GM18499 (cell line): ENCODE data around the gene TBX1.

ENCODE experiments used
- ATAC-seq: cut with Tn5 transposase; IDR thresholded peaks from one replicate; pipeline ENCODE4 v1.9.1; 2021; ENCODE audit warnings: moderate number of reproducible peaks; ENCODE audit not compliant: insufficient read depth, unreplicated experiment

Gene TBX1

GRCh38 chr22:19797086-19798002 is 36.8 kb downstream of the TBX1 start:
- no peak for ATAC-seq

GRCh38 chr22:19798003-19798665 is 37.6 kb downstream of the TBX1 start:
- ATAC-seq = no peak

DNA sequence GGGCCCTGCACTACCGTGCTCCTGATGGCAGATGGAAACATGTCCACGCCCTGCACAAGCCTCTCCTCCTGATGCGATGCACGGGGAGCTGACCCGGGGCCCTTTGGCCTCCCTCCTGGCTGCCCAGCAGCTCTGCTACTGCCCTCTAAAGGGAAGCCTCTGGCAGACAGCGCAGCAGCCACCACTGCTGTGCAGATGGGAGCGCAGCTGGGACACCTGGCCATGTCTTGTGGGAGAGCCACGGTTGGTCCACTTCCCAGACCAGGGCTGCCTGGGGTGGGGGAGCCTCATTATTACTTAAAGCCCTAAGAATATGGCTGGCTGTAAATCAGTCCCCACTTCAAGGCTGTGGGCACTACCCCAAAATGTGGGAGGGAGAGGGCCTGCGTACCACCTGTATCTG is 38.3 kb downstream of the TBX1 start:
- ATAC-seq = no peak

DNA sequence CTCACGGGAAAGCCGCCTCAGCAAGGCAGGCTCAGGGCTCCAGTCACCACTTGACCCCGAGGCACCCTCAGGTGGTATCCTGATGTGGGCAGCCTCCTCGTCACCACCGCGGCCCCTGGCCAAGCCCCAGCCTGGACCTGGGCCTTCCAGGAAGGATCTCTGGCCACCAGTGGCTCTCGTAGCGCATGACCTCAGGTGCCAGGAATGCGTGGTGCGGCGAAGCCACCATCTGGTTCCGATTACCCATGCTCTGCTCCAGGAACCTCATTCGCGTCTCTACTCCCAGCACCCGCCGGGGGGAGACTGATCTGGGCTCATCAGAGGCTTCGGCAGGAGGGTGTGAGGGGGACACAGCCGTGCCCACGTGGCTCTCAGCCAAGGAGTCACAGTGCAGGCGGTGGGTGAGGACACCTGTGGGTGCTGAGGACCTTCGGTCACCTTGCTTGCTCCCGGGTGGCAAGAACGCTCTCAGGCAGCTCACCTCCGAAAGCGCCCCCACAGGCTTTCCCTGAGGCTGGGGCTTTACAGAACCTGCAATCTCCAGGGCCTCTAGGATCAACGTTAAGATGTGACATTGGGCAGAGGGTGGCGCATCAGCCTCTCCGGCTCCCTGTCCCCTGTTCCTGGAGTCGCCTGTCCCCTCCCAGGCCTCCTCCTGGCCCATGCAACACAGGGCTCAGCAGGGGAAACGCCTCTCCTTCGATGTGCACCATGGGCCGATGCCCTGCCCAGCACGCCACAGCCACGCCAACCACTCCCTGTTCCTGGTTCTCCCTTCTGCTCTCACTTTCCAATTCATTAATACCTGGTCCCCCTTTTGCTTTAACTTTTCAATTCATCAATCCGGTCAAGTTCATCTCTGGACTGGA is 39.0 kb downstream of the TBX1 start:
- no peak for ATAC-seq

GRCh38 chr22:19800306-19800705 is 39.7 kb downstream of the TBX1 start:
- ATAC-seq = no peak

- ATAC-seq = no peak
Measured at GRCh38 chr22:19800761-19801244, 40.2 kb downstream of the TBX1 start.

DNA sequence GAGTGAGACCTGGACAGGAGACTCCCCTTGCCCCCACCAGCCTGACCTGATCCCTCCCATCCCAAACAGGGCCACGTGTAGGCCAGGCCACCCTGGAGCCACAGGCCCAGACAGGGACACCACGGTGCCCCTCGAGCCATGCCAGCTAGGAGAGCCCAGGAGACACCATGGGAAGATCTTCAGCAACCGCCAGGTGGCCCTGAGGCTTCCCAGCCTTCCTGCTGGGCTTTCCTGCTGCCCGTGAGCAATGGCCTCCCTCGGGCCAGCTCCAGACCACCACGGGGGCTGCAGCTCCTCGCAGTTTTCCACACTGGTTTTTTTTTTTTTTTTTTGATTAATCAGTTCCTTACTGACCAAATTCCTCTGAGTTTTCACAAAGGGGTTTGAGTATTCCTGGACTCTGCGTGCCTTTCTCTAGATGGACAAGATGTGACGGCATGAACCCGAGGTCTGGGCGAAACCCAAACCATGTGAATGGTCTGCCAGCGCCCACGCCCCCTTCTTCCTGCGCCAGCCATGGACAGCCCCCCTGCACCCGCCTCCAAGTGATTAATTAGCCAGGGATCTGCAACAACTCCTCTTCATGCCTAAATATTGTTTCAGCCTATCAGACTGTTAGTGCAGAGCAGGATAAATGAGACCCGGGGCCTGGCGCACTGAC is 40.9 kb downstream of the TBX1 start:
- ATAC-seq = no peak

- ATAC-seq = no peak
Measured at GRCh38 chr22:19802001-19802893, 41.7 kb downstream of the TBX1 start.

DNA sequence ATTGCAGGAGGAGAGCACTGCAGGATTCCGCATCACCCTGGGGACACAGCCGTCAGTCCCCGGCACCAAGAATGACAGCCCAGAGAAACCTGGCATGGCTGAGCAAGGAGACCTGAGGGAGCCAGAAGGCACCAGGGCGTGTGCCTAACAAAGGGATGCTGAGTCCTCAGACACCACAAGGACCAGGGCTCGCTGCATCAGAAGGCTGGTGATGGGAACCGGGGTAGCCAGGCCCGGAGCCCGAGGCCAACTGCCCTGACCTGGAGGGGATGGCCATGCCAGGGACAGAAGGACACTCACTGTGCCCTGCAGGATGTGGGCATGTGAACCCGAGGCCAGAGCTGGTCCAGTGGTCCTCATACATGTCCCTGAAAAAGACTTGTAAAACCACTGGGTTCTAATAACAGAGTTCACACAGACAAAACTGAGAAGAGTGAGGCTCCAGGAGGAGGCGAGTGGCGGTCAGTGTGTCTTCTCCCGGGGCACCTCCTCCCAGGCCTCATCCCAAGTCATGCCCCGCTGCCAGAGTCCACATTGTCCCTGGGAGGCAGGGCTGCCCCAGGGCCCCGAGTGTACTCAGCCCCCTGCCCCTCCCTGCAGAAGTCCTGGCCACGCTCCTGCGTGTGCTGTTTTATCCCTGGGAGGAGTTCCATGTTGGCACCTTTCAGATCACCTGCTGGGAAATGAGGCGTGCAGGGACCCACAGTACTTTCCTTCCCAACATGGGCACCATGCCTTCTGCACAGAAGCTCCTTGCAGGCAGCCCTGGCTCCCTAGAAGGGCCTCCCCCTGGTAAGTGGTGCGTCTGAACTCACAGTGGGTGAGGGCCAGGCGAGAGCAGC is 42.5 kb downstream of the TBX1 start:
- ATAC-seq = no peak

- no peak for ATAC-seq
Measured at GRCh38 chr22:19803736-19804267, 43.2 kb downstream of the TBX1 start.

DNA sequence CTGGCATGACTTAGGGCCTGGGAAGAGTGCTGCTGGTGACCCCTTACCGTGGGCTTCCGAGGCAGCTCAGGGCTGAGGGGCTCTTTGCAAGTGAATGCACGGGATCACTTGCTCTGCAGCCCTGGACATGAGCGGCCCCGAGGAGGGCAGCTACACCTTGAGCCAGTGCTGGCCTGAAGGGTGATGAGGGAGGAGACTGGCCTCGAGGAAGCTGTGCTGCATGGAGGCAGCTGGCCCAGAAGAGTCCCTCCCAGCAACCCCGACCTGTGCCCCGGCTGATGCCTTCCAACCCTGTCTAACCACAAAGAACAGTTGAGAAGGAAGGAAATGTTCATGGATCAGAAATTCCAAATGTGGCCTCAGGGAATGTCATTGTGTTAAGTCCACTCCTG is 45.2 kb downstream of the TBX1 start:
- ATAC-seq = no peak

- ATAC-seq = no peak
Measured at GRCh38 chr22:19806213-19807160, 45.9 kb downstream of the TBX1 start.

- no peak for ATAC-seq
Measured at GRCh38 chr22:19807161-19807913, 46.8 kb downstream of the TBX1 start.

- ATAC-seq = no peak
Measured at GRCh38 chr22:19807914-19808872, 47.6 kb downstream of the TBX1 start.

DNA sequence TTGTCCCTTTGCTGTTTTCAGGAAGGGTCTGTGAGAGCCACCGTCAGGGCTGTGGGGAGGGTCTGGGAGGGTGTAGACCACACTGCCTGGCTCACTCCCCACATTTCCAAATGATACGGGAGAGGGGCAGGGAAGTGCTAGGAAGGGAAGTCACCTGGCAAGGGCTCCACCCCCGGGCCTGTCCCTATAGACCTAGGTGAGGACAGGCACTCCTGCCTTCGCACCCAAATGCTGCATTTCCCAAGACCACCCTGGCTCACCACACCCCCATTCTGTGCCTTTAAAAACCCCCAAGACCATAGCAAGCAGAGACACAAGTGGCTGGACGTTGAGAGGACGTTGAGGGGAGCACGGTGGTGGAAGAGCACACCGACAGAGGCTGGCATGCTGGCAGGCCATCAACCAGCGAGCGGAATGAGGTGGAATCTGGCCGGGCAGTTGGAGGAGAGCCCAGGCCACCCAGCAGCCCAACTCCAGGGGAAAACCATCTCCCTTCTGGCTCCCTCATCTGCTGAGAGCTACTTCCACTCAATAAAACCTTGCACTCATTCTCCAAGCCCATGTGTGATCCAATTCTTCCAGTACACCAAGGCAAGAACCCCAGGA is 48.4 kb downstream of the TBX1 start:
- ATAC-seq = no peak
